ENCODE measurements around the gene INTS1. TPM values are rescaled to one million over a fixed set of nuclear protein-coding genes. Genes with fewer than 3 reads are reported as not detected.

Gene INTS1
- total and polyA plus RNA-seq, 2 experiments from 2014 or later = 35.1 to 111 TPM

GRCh38 chr7:1521456-1521855, 17.3 kb upstream of the INTS1 start (continued):
- no peak for TF ChIP-seq CREB1 (CRISPR knock-in tag; IDR thresholded peaks at IDR 0.05; ENCODE audit: low read depth)
- TF ChIP-seq JUNB (IDR thresholded peaks at IDR 0.05; ENCODE audit: unreplicated experiment) = no peak
- no peak for TF ChIP-seq ZNF331 (CRISPR knock-in tag; IDR thresholded peaks at IDR 0.05; ENCODE audit: low read depth)
- no peak for TF ChIP-seq ZNF114 (CRISPR knock-in tag; IDR thresholded peaks at IDR 0.05)
- TF ChIP-seq ETS1 (IDR thresholded peaks at IDR 0.05) = no peak
- no peak for TF ChIP-seq EZH2phosphoT487 (IDR thresholded peaks at IDR 0.05; ENCODE audit: unreplicated experiment)

- Mint-ChIP-seq H3K27me3 (ENCODE audit: insufficient read depth, low read depth, poor library complexity) (peaks cover 10% of the 10 kb centered on the region), H3K27ac (no peak overlapping the region), H3K4me3 (no peak overlapping the region), H3K9me3 (peaks cover 11% of the 10 kb centered on the region; the same call in 2 of the 3 replicates), H3K4me1 (peaks cover 5% of the 10 kb centered on the region), H3K36me3 (ENCODE audit: low read depth) (no peaks in the 10 kb centered on the region)
- ATAC-seq (no peak), DNase-seq (ENCODE audit: low spot score) (no peak)
- H2AFZ ChIP-seq = no peak overlapping the region
- no peak overlapping the region for H3K27ac ChIP-seq (ENCODE audit: low read depth)
- H3K36me3 ChIP-seq (ENCODE audit: insufficient read depth) = no peaks in the 10 kb centered on the region
- H3K9me2 ChIP-seq (ENCODE audit: insufficient read depth) = no peaks in the 10 kb centered on the region
- no peaks in the 10 kb centered on the region for H3F3A ChIP-seq (replicated peaks; ENCODE audit: low read depth)
- no peaks in the 10 kb centered on the region for H3K4me1 ChIP-seq (ENCODE audit: insufficient read depth)
- H4K20me1 ChIP-seq (replicated peaks; ENCODE audit: insufficient read depth) = no peaks in the 10 kb centered on the region
- H3K27me3 ChIP-seq (ENCODE audit: insufficient read depth) = no peaks in the 10 kb centered on the region
- H3K4me3 ChIP-seq = no peak overlapping the region
- H3K79me2 ChIP-seq (replicated peaks; ENCODE audit: insufficient read depth) = no peaks in the 10 kb centered on the region
- no peak overlapping the region for H3K4me2 ChIP-seq
- TF ChIP-seq EZH2phosphoT487 (IDR thresholded peaks at IDR 0.05; ENCODE audit: unreplicated experiment) (no peak), ETS1 (IDR thresholded peaks at IDR 0.05) (no peak), POLR2AphosphoS5 (IDR thresholded peaks at IDR 0.05; ENCODE audit: low read depth) (no peak), ZNF331 (CRISPR knock-in tag; IDR thresholded peaks at IDR 0.05; ENCODE audit: low read depth) (no peak), ZNF114 (CRISPR knock-in tag; IDR thresholded peaks at IDR 0.05) (no peak), EZH2 (IDR thresholded peaks at IDR 0.05; ENCODE audit: low read depth, unreplicated experiment) (no peak), JUNB (IDR thresholded peaks at IDR 0.05; ENCODE audit: unreplicated experiment) (no peak)
- TF ChIP-seq, protein P1, sequence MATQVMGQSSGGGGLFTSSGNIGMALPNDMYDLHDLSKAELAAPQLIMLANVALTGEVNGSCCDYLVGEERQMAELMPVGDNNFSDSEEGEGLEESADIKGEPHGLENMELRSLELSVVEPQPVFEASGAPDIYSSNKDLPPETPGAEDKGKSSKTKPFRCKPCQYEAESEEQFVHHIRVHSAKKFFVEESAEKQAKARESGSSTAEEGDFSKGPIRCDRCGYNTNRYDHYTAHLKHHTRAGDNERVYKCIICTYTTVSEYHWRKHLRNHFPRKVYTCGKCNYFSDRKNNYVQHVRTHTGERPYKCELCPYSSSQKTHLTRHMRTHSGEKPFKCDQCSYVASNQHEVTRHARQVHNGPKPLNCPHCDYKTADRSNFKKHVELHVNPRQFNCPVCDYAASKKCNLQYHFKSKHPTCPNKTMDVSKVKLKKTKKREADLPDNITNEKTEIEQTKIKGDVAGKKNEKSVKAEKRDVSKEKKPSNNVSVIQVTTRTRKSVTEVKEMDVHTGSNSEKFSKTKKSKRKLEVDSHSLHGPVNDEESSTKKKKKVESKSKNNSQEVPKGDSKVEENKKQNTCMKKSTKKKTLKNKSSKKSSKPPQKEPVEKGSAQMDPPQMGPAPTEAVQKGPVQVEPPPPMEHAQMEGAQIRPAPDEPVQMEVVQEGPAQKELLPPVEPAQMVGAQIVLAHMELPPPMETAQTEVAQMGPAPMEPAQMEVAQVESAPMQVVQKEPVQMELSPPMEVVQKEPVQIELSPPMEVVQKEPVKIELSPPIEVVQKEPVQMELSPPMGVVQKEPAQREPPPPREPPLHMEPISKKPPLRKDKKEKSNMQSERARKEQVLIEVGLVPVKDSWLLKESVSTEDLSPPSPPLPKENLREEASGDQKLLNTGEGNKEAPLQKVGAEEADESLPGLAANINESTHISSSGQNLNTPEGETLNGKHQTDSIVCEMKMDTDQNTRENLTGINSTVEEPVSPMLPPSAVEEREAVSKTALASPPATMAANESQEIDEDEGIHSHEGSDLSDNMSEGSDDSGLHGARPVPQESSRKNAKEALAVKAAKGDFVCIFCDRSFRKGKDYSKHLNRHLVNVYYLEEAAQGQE (IDR thresholded peaks at IDR 0.05; ENCODE audit: unreplicated experiment) = no peak
- TF ChIP-seq, protein P2, sequence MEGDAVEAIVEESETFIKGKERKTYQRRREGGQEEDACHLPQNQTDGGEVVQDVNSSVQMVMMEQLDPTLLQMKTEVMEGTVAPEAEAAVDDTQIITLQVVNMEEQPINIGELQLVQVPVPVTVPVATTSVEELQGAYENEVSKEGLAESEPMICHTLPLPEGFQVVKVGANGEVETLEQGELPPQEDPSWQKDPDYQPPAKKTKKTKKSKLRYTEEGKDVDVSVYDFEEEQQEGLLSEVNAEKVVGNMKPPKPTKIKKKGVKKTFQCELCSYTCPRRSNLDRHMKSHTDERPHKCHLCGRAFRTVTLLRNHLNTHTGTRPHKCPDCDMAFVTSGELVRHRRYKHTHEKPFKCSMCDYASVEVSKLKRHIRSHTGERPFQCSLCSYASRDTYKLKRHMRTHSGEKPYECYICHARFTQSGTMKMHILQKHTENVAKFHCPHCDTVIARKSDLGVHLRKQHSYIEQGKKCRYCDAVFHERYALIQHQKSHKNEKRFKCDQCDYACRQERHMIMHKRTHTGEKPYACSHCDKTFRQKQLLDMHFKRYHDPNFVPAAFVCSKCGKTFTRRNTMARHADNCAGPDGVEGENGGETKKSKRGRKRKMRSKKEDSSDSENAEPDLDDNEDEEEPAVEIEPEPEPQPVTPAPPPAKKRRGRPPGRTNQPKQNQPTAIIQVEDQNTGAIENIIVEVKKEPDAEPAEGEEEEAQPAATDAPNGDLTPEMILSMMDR (conservative IDR thresholded peaks at IDR 0.05; ENCODE audit: low read depth in 2 of 2) = no peak
Observed at GRCh38 chr7:1520539-1521234, 16.5 kb upstream of the INTS1 start.

All from GM23338 (cell line).